Measurements from ENCODE around the gene GIMAP8. TPM values are rescaled to one million over a fixed set of nuclear protein-coding genes. Genes with fewer than 3 reads are reported as not detected.

The GIMAP8 gene
- total RNA-seq, 2 donors from 2014 or later: 2.5 to 6.5 TPM

GRCh38 chr7:150429699-150430098 is 20.7 kb upstream of the GIMAP8 start:
- WGBS: 83% methylated on average over 8 of the region's 8 CpGs
- no peak for DNase-seq (ENCODE audit: low spot score)
- intact Hi-C loops (cut with DNase I): no loop called here
- H3K36me3 ChIP-seq: no peaks in the 10 kb centered on the region
- H3K27ac ChIP-seq: no peak overlapping the region
- no peaks in the 10 kb centered on the region for H3K27me3 ChIP-seq (replicated peaks; ENCODE audit: insufficient read depth)
- no peaks in the 10 kb centered on the region for H3K9me3 ChIP-seq
- no peak overlapping the region for H3K4me3 ChIP-seq
- TF ChIP-seq POLR2A (IDR thresholded peaks at IDR 0.05) (no peak), CTCF (IDR thresholded peaks at IDR 0.05) (no peak), POLR2AphosphoS5 (IDR thresholded peaks at IDR 0.05) (no peak)
- no peaks in the 10 kb centered on the region for H3K4me1 ChIP-seq (replicated peaks)

- DNase-seq (ENCODE audit: low spot score): no peak
- no peaks in the 10 kb centered on the region for H3K36me3 ChIP-seq
- no peaks in the 10 kb centered on the region for H3K9me3 ChIP-seq
- no peaks in the 10 kb centered on the region for H3K27me3 ChIP-seq (replicated peaks; ENCODE audit: insufficient read depth)
- intact Hi-C loops (cut with DNase I): no loop called here
- TF ChIP-seq POLR2AphosphoS5 (IDR thresholded peaks at IDR 0.05) (no peak), CTCF (IDR thresholded peaks at IDR 0.05) (no peak), POLR2A (IDR thresholded peaks at IDR 0.05) (no peak)
- WGBS: 89% methylated on average over 14 of the region's 14 CpGs
- no peaks in the 10 kb centered on the region for H3K4me1 ChIP-seq (replicated peaks)
- H3K4me3 ChIP-seq: no peak overlapping the region
- H3K27ac ChIP-seq: no peak overlapping the region
Observed at GRCh38 chr7:150430465-150431085, 19.9 kb upstream of the GIMAP8 start.

DNA sequence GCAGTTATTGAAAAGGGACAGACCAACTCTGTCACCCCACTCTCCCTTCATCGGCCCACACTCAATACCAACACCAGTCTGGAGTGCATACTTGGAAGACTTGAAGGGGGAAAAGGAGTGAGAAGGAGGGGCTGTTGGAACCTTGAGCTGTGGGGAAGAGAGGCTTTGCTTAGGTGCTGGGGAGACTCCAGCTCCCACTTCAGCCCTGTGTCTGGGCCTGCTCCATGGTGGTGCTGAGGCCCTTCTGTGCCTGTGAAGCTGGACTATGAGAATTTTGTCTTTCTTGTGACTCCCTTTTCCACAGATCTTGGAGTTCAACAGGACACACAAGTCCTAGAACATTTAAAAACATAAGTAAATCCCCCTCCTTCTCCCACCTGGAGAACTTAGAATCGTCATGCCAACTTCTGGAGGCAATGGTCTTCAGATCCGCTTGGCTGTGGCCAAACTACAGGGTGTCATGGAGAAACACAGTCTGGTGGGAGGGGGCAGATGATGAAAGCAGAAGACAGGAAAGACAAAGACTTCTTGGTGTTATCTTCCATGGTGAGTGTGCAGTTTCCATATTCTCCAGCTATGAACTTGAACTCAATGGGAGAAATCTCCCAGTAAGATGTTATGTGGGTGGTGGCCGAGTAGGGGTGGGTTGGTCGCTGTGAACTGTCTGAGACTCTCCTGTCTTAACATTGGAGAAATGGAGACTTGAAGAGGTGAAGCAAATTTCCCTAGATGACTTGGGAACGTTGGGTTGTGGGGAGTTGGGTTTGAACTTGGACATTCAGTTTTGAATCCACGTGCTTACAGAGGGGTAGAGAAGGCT is 18.4 kb upstream of the GIMAP8 start:
- Histone ChIP-seq H3K4me3 (no peak overlapping the region), H3K27me3 (replicated peaks; ENCODE audit: insufficient read depth) (no peaks in the 10 kb centered on the region), H3K27ac (no peak overlapping the region), H3K9me3 (no peaks in the 10 kb centered on the region), H3K4me1 (replicated peaks) (no peaks in the 10 kb centered on the region), H3K36me3 (no peaks in the 10 kb centered on the region)
- 91% methylated on average over 7 of the region's 7 CpGs for WGBS
- intact Hi-C loops (cut with DNase I): no loop called here
- no peak for DNase-seq (ENCODE audit: low spot score)
- no peak for TF ChIP-seq CTCF (IDR thresholded peaks at IDR 0.05)
- no peak for TF ChIP-seq POLR2AphosphoS5 (IDR thresholded peaks at IDR 0.05)
- no peak for TF ChIP-seq POLR2A (IDR thresholded peaks at IDR 0.05)

GRCh38 chr7:150432915-150433892 is 17.2 kb upstream of the GIMAP8 start:
- DNase-seq (ENCODE audit: low spot score): no peak
- WGBS: 82% methylated on average over 14 of the region's 14 CpGs
- H3K36me3 ChIP-seq: no peaks in the 10 kb centered on the region
- H3K9me3 ChIP-seq: no peaks in the 10 kb centered on the region
- H3K4me1 ChIP-seq (replicated peaks): no peaks in the 10 kb centered on the region
- H3K4me3 ChIP-seq: no peak overlapping the region
- intact Hi-C loops (cut with DNase I): no loop called here
- TF ChIP-seq CTCF (IDR thresholded peaks at IDR 0.05): no peak
- TF ChIP-seq POLR2A (IDR thresholded peaks at IDR 0.05): no peak
- TF ChIP-seq POLR2AphosphoS5 (IDR thresholded peaks at IDR 0.05): no peak
- no peak overlapping the region for H3K27ac ChIP-seq
- H3K27me3 ChIP-seq (replicated peaks; ENCODE audit: insufficient read depth): no peaks in the 10 kb centered on the region
